Amygdala (tissue), 56 donors: Measurements from ENCODE around the gene GPR157.

Experiments used
- DNase-seq, 56 donors: peaks; one replicate each; lab custom pipeline; 2025; lab: John Stamatoyannopoulos, UW

Gene GPR157

DNA sequence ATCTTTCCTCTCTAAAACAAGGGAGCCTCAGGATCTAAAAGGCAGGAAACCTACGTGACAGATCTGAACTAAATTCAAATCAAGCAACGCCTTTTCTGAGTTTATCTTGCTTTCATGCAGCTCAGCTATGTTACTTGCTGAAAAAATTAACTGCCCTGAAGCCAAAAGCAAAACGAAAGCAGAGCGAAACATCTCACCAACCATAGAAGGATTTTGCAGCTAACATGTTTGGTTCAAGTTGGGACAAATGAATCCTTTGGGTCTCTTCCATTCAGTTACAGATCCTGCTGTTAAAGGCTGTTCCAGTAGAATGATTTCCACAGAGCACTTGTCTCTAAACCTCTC is 59.9 kb downstream of the GPR157 start:
- no peak for DNase-seq

DNA sequence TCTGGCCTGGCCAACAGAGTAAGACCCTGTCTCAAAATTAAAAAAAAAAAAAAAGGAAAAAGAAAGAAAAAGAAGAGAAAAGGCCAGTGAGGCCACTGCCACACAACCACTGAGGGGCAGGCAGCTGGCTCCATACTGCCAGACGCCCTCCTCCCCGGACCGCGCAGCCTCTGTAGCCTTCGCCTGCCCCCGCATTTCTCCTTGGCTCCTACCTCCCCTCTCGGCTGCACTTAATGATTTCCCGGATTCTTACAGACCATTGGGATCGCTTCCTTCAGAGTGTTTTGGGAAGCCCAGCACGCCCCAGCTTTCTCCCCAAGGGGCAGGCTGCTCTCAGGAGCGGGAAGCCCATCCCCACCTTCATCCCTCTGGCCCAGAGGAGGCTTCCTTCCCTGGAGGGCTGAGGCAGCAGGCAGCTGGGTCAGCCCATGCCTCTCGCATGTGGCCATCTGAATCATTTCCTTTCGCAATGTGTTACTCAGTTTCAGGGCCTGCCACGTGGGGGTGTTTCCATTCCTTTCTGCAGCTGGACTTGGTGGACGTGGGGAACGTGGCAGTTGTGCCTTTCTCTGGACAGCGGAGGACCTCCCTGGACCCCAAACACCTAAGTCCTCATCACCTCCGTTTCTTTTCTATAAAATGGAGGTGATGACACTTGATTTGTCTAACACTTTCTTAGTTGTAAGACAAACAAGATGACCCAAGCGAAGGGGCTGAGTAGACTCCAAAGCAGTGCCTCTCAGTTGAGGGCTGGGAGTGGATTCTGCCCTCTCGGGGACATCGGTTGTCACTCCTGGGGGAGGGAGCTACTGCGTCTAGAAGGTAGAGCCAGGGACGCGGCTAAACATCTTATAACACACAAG is 61.7 kb downstream of the GPR157 start:
- peak in 25 of 56 donors; percentile 8 to 58 (median 23) for DNase-seq

DNA sequence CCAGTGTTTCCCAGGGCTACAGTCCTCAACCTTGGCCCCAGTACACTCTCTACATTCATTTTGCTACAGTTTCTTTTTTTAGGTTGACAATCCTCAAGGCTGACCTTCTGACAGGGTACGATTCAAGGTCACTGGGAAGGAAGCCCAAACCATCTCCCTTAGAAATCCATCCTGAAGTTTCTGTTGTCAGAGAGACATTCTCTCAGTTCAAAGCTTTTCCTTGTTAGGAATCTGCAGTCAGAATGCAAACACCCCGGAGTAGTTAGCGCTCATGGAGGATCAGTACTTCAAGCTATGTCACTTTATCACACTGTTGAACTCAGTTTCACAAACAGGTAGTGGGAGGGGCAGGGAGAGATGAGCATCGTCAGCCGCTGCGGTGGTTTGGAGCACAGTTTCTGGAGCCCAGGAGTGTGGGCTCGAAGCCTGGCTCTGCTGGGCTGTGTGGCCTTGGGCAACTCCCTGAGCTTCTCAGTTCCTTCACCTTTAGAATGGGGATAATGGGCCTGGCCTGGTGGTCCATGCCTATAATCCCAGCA is 63.6 kb downstream of the GPR157 start:
- no peak for DNase-seq

DNA sequence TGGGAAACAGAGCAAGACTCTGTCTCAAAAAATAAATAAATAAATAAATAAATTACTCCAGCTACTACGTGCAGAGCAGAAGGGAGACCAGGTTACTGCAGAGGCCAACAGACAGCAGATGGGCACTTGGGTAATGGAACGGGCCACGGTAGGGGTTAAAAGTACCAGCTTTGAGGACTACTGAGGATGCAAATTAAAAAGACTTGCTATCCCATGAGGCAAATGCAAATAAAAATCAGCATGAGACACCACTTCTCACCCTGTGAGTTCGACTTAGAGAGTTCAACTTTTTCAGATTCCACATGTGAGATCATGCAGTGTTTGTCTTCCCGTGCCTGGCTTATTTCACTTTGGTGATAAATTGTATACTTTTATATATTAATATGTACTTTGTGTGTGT is 66.1 kb downstream of the GPR157 start:
- no peak for DNase-seq

DNA sequence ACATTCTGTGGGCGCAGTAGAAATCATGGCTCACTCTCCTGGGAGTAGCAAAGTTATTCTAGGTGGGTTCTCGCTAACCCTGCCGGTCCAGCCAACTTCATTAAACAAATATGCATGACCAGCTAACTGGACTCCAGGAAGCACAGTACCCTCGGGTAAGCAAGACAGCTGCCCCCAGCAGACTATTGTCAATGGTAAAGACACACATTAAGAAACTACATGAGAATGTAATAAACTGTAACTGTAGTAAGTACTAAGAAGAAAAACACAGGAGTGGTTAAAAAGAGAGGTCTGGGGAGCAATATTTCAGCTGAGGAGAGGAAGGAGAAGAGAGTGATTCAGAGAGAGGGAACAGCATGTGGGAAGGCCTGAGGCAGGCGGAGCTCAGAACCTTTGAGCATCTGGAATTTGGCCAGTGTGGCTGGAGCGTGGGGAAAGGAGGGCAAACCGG is 66.9 kb downstream of the GPR157 start:
- DNase-seq: no peak

DNA sequence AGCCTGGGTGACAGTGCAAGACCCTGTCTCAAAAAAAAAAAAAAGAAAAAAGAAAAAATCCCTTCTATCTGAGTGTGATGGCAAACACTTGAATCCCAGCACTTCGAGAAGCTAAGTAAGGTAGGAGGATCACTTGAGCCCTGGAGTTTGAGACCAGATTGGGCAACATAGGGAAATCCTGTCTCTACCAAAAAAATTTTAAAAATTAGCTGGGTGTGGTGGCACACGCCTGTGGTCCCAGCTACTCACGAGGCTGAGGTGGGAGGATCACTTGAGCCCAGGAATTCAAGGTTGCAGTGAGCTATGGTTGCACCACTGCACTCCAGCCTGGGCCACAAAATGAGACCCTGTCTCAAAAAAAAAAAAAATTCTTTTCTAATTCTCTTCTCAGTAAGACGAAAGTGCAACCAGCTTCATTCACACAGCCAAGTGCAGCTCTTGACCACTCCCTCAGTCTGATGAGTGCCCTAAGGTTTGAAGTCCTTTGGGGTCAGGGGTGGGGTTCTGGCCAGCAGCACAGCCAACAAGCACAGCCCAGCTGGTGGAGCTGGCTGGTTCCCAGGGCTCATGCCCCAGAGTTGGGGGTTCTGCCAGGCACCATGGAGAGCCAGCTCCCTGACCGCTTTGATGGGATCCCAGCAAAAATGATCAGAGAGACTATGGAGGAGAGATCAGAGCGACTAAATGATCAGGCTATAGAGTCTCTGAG is 67.5 kb downstream of the GPR157 start:
- DNase-seq: peak in 11 of 56 donors; percentile 9 to 34 (median 18)

DNA sequence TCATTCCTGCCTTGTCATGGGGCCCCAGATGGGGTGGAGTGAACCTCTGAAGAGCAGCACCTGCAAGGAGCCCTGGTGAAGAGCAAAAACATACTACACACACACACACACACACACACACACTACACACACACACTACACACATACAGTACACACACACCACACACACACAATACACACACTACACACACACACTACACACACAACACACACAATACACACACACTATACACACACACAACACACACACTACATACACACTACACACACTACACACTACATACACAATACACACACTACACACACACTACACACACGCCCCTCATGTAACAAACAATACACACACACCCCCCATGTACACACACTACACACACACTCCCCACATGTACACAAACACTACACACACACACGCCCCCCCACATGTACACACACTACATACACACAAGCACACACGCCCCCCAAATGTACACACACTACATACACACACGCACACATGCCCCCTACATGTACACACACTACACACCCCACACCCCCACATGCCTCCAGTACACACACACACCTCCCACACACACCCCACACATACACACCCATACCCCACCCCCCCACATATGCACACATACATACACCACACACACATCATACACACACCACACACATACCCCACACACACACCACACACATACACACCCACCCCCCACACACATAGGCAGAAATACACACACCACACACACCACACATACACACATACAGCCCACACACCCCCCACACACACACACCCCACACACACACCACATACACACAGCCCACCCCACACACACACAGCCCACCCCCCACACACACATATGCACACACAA is 68.8 kb downstream of the GPR157 start:
- no peak for DNase-seq

DNA sequence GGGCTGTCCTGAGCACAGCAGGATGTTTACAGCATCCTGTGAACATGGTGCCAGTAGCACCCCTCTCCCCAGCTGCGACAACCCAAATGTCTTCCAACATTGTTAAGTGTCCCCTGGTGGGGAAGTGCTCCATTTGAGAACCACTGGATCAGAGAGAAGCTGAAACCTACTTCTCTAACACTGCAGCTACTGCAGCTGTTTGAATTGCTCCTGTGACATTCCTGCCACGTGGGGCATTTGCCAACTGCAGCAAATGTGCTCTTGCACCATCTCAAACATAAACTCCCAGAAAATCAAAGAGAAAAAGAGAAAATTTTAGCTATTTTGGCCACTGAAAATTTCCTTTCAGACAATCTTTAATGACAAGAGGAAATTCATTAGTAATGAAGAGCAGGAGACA is 70.4 kb downstream of the GPR157 start:
- no peak for DNase-seq

DNA sequence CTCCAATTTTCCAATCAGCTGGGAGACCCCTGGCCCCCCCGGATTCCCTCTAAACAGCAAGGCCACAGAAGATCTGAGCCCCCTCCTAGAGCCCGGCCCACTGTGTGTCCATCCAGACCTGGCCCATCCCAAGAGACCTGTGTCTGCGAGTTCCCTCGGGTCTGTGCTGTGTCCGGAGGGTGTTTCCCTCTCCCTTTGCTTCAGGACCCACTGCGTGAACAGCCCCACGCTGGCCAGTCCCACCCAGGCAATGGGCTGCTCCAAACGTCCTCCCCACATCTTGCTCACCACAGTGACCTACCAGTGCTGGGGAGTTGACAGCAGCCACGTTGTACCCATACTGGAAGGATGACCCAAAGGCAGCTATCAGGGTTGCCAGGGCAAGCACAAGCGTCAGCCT is 71.1 kb downstream of the GPR157 start:
- DNase-seq: no peak

DNA sequence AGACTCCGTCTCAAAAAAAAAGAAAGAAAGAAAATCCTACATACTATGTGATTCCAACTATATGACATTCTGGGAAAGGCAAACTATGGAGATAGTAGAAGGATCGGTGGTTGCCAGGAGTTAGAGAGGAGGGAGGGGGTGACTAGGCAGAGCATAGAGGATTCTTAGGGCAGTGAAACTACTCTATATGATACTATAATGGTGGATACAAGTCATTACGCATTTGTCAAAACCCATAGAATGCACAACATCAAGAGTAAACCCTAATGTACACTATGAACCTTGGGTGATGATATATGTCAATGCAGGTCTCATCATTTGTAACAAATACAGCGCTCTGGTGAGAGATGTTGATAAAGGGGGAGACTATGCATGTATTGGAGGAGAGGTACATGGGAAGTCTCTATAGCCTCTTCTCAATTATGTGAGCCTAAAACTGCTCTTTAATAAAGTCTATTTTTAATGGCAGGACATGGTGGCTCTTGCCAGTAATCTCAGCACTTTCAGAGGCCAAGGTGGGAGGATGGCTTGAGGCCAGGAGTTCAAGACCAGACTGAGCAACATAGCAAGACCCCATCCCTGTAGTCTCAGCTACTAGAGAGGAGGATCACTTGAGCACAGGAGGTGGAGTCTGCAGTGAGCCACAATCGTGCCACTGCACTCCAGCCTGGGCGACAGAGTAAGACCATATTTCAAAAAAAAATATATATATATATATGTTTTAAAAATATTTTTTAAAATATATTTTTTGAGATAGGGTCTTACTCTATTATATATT is 76.4 kb downstream of the GPR157 start:
- DNase-seq: no peak

DNA sequence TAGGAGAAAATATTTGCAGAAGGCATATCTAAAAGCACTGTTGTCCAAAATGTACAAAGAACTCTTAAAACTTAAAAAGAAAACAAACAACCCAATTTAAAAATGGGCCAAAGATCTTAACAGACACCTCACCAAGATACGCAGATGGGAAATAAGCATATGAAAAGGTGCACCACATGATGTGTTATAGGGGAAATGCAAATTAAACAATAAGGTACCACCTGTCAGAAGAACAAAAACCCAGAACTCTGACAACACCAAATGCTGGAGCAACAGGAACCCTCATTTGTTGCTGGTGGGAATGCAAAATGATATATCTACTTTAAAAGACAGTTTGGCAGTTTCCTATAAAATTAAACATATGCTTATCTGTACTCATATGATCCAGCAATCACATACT is 77.5 kb downstream of the GPR157 start:
- no peak for DNase-seq

DNA sequence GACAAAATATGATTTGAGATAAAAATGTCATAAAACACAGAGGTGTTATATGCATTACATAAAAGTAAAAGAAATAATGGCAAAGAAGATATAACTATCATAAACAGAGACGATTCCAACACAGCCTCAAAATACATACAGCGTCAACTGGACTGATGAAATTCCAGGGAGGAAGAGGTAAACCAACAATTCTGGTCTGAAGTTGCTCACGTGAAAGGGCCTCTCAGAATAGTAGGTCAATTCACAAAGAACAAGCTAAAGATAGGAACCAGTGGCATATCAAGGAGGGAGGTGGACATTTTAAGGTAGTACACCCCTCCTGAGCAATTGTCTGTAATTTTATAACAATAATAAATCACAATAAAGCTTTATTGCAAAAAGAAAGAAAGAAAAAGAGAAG is 78.1 kb downstream of the GPR157 start:
- DNase-seq: no peak
